LNCaP clone FGC (cell line): ENCODE data around the gene SNAP47.

Experiments
- DNase-seq: peaks from one replicate; pipeline ENCODE4 v3.0.0-alpha.2; 2011; ENCODE audit warnings: low read depth
- H3K4me3 ChIP-seq: 2 replicates; pipeline ENCODE4 v1.5.1; 2011; ENCODE audit warnings: mild to moderate bottlenecking, low read depth, low read length, control low read depth
- TF ChIP-seq, protein P1 (sequence below): IDR thresholded peaks from 2 replicates; pipeline ENCODE4 v1.5.1; 2012; ENCODE audit warnings: mild to moderate bottlenecking; ENCODE audit not compliant: control insufficient read depth, insufficient read depth; ENCODE audit errors: extremely low read depth

SNAP47 gene

DNA sequence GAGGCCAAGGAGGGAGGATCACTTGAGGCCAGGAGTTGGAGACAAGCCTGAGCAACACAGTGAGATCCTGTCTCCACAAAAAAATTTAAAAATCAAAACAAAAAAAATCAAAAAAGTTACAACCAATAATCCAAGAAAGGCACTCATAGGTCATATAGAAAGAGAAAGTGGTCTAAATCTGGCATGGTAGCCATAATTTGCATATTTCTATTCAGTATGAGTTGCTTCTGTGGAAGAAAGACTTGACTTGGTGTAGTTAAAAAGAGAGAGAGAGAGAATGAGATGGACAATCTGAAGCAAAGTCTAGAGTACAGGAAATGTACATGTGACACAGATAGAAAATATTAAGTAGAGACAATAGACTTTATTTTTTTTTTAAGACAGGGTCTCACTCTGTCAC is 22.6 kb upstream of the SNAP47 start:
- TF ChIP-seq, protein P1, sequence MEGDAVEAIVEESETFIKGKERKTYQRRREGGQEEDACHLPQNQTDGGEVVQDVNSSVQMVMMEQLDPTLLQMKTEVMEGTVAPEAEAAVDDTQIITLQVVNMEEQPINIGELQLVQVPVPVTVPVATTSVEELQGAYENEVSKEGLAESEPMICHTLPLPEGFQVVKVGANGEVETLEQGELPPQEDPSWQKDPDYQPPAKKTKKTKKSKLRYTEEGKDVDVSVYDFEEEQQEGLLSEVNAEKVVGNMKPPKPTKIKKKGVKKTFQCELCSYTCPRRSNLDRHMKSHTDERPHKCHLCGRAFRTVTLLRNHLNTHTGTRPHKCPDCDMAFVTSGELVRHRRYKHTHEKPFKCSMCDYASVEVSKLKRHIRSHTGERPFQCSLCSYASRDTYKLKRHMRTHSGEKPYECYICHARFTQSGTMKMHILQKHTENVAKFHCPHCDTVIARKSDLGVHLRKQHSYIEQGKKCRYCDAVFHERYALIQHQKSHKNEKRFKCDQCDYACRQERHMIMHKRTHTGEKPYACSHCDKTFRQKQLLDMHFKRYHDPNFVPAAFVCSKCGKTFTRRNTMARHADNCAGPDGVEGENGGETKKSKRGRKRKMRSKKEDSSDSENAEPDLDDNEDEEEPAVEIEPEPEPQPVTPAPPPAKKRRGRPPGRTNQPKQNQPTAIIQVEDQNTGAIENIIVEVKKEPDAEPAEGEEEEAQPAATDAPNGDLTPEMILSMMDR = no peak
- H3K4me3 ChIP-seq = no peak overlapping the region
- DNase-seq = no peak

DNA sequence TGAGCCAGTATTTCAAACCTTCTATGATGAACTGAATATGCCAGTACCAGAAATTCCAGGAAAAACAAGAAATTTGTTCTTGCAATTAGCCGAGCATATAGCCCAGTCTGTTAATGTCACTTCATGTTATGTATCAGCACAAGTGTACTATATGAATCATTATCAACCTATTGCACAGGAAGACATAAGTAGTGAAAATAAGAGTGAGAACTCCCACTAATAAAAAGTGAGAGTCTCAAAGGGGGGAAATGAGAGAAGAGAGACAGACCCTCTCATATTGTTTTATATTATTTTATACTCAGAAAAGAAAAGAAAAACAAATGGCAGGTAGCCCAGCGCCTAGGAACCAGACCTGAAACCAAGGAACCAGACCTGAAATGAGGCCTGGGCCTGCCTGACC is 16.3 kb upstream of the SNAP47 start:
- DNase-seq = no peak
- TF ChIP-seq, protein P1 = no peak
- H3K4me3 ChIP-seq = no peak overlapping the region

DNA sequence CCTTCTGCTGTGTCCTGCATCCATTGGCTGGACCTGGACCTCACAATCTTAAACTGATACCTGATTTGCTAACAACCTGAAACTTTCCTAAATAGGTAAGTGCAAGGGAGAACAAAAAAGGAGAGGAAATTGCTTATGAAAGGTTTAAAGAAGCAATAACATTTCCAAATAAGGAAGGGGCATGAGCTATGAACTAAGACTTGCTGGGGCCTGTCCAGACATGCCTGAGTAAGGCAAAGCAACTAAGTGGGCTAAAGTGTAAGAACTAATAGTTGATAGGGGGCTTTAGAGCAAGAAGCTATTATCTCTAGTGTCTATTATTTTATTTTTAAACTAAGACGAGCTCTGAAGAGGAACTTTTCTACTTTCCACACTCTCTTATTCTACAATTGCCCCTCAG is 11.8 kb upstream of the SNAP47 start:
- no peak for DNase-seq
- no peak overlapping the region for H3K4me3 ChIP-seq
- TF ChIP-seq, protein P1 = no peak

GRCh38 chr1:227725046-227725445 is 10.2 kb upstream of the SNAP47 start:
- DNase-seq = no peak

GRCh38 chr1:227726318-227726717 is 8.9 kb upstream of the SNAP47 start:
- no peak for DNase-seq
- no peak overlapping the region for H3K4me3 ChIP-seq
- TF ChIP-seq, protein P1 = no peak

More at GRCh38 chr1:227725046-227725445, 10.2 kb upstream of the SNAP47 start:
- TF ChIP-seq, protein P1 = no peak
- no peak overlapping the region for H3K4me3 ChIP-seq

- no peak for DNase-seq
- H3K4me3 ChIP-seq = no peak overlapping the region
- TF ChIP-seq, protein P1 = no peak
Observed at GRCh38 chr1:227726924-227727599, 8.2 kb upstream of the SNAP47 start.
